HepG2 (cell line): ENCODE results near the gene RAB8A. TPM values are rescaled to one million over a fixed set of nuclear protein-coding genes. Genes with fewer than 3 reads are reported as not detected.

ENCODE experiments used
- ERF ChIP-seq: IDR thresholded peaks from 2 replicates; pipeline ENCODE4 v1.6.1; 2018; ENCODE audit warnings: missing biosample characterization, missing genetic modification reagents
- FOSL2 ChIP-seq: sonication (generic); formaldehyde crosslinking; IDR thresholded peaks from 2 replicates; pipeline ENCODE4 v1.4.0; 2020; ENCODE audit warnings: missing genetic modification reagents
- HMGA1 ChIP-seq: sonication (generic); formaldehyde crosslinking; conservative IDR thresholded peaks from 2 replicates; pipeline ENCODE4 v1.4.0; 2020; ENCODE audit warnings: missing genetic modification reagents
- HNF4G ChIP-seq, 2 experiments: sonication (generic) in 1 of 2; formaldehyde crosslinking in 1 of 2; IDR thresholded peaks; 2 replicates each; pipeline versions ENCODE4 v1.4.0 to v1.6.1; 2011 to 2020; ENCODE audit warnings: borderline replicate concordance in 2 of 2, low read depth in 2 of 2, mild to moderate bottlenecking in 2 of 2, low read length in 1 of 2, missing genetic modification reagents in 1 of 2, moderate library complexity in 1 of 2
- HNRNPL ChIP-seq: fragments of 200-400 bp; formaldehyde crosslinking; IDR thresholded peaks from 2 replicates; pipeline ENCODE4 v1.6.1; 2017; ENCODE audit warnings: mild to moderate bottlenecking, low read depth, low read length
- SMARCC2 ChIP-seq: fragments of 450-650 bp; IDR thresholded peaks from 2 replicates; pipeline ENCODE4 v1.6.1; 2017; ENCODE audit warnings: antibody characterized with exemption, mild to moderate bottlenecking
- SNAPC2 ChIP-seq: sonication (generic); formaldehyde crosslinking; IDR thresholded peaks from 2 replicates; pipeline ENCODE4 v1.8.1; 2022; ENCODE audit warnings: mild to moderate bottlenecking, missing genetic modification reagents
- TMF1 ChIP-seq: sonication (generic); formaldehyde crosslinking; IDR thresholded peaks from 2 replicates; pipeline ENCODE4 v1.8.1; 2022; ENCODE audit warnings: low read depth, missing genetic modification reagents
- ZNF441 ChIP-seq: sonication (generic); formaldehyde crosslinking; IDR thresholded peaks from 2 replicates; pipeline ENCODE4 v1.7.0; 2021; ENCODE audit warnings: missing genetic modification reagents, borderline replicate concordance
- ZNF788 ChIP-seq: sonication (generic); formaldehyde crosslinking; IDR thresholded peaks from 2 replicates; pipeline ENCODE4 v1.5.0; 2020; ENCODE audit warnings: mild to moderate bottlenecking, missing genetic modification reagents, borderline replicate concordance
- polyA plus RNA-seq, 8 experiments: library from polyadenylated mRNA; depleted of rRNA in 3 of 8; stranded (reverse) in 7 of 8; unstranded in 1 of 8; fragments of >200 nt; fragmentation: Illumina TruSeq in 4 of 8; extraction: Trizol in 4 of 8; gene quantifications; 2 replicates each; pipeline versions ENCODE4 v1.2.1 to v1.2.3, GENCODE V29; 2011 to 2016; ENCODE audit warnings: low read depth in 4 of 8, missing spikeins in 1 of 8, mixed read lengths in 1 of 8; ENCODE audit not compliant: insufficient read depth in 1 of 8
- total RNA-seq, 5 experiments: library from RNA; depleted of rRNA; stranded (reverse); fragments of >200 nt; fragmentation: Illumina TruSeq; extraction: Trizol; gene quantifications; 2 replicates each; pipeline ENCODE4 v1.2.3, GENCODE V29; 2016; ENCODE audit warnings: low read depth in 1 of 5
- TF ChIP-seq, protein P1 (sequence below), 2 experiments: sonication (generic) in 1 of 2; formaldehyde crosslinking in 1 of 2; IDR thresholded peaks; 2 replicates each; pipeline versions ENCODE4 v1.6.1 to v1.9.0; 2014 to 2022; ENCODE audit warnings: antibody characterized with exemption in 1 of 2, borderline replicate concordance in 1 of 2, inconsistent platforms in 1 of 2, low read depth in 1 of 2, missing genetic modification reagents in 1 of 2
- TF ChIP-seq, protein P2 (sequence below): sonication (generic); formaldehyde crosslinking; IDR thresholded peaks from one replicate; pipeline ENCODE4 v1.5.1; 2020; ENCODE audit warnings: mild to moderate bottlenecking, missing genetic modification reagents; ENCODE audit errors: not compliant biosample characterization
- TF ChIP-seq, protein P3 (sequence below): sonication (generic); formaldehyde crosslinking; IDR thresholded peaks from 2 replicates; pipeline ENCODE4 v1.5.1; 2020; ENCODE audit warnings: mild to moderate bottlenecking, missing genetic modification reagents, borderline replicate concordance

Gene RAB8A
- total and polyA plus RNA-seq, 2 of the 13 experiments (the other 11 are each of a cell fraction or from before 2014, with no cell fraction given): 36.7 to 45.0 TPM

DNA sequence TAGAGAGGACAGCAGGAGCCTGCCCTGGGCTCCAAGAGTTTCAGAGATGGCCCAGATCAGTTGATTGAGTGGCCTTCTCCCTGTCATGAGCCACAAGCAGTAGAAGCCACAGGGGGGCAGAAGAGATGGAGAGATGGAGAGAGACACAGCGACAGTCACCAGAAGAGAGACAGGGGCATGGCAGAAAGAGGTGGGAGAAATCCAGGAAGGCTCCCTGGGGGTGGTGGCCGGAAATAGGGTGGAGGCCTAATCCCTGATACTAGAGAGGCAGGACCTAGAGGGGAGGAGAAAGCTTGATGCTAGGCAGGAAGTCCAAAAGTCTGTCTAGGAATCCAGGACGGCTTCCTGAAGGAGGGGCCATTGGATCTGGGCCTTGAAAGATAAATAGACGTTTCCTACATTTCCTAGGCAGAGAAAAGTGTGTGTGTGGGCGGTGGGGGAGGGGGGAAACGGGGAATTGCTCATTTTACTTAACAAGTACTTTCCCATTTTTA lies 45.0 kb upstream of the RAB8A start (continued):
- TF ChIP-seq, protein P1, sequence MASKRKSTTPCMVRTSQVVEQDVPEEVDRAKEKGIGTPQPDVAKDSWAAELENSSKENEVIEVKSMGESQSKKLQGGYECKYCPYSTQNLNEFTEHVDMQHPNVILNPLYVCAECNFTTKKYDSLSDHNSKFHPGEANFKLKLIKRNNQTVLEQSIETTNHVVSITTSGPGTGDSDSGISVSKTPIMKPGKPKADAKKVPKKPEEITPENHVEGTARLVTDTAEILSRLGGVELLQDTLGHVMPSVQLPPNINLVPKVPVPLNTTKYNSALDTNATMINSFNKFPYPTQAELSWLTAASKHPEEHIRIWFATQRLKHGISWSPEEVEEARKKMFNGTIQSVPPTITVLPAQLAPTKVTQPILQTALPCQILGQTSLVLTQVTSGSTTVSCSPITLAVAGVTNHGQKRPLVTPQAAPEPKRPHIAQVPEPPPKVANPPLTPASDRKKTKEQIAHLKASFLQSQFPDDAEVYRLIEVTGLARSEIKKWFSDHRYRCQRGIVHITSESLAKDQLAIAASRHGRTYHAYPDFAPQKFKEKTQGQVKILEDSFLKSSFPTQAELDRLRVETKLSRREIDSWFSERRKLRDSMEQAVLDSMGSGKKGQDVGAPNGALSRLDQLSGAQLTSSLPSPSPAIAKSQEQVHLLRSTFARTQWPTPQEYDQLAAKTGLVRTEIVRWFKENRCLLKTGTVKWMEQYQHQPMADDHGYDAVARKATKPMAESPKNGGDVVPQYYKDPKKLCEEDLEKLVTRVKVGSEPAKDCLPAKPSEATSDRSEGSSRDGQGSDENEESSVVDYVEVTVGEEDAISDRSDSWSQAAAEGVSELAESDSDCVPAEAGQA (IDR thresholded peaks at IDR 0.05; ENCODE audit: low read depth): no peak
- TF ChIP-seq, protein P1 (CRISPR knock-in tag; IDR thresholded peaks at IDR 0.05; ENCODE audit: borderline replicate concordance): no peak
- TF ChIP-seq HMGA1 (CRISPR knock-in tag) (no peak), FOSL2 (peak; percentile 24; the same call in 1 of the 2 replicates), ZNF441 (CRISPR knock-in tag) (no peak), TMF1 (CRISPR knock-in tag) (no peak), SNAPC2 (CRISPR knock-in tag) (no peak), ERF (CRISPR knock-in tag) (peak; percentile 36; the same call in 1 of the 2 replicates), HNF4G (IDR thresholded peaks at IDR 0.05; ENCODE audit: borderline replicate concordance, low read depth, low read length) (no peak), HNF4G (CRISPR knock-in tag; IDR thresholded peaks at IDR 0.05; ENCODE audit: borderline replicate concordance, low read depth) (0 out of 2 replicates have a peak, but pooled peaks have one; percentile 27), HNRNPL (no peak), ZNF788 (CRISPR knock-in tag) (no peak), SMARCC2 (no peak)
- TF ChIP-seq, protein P2, sequence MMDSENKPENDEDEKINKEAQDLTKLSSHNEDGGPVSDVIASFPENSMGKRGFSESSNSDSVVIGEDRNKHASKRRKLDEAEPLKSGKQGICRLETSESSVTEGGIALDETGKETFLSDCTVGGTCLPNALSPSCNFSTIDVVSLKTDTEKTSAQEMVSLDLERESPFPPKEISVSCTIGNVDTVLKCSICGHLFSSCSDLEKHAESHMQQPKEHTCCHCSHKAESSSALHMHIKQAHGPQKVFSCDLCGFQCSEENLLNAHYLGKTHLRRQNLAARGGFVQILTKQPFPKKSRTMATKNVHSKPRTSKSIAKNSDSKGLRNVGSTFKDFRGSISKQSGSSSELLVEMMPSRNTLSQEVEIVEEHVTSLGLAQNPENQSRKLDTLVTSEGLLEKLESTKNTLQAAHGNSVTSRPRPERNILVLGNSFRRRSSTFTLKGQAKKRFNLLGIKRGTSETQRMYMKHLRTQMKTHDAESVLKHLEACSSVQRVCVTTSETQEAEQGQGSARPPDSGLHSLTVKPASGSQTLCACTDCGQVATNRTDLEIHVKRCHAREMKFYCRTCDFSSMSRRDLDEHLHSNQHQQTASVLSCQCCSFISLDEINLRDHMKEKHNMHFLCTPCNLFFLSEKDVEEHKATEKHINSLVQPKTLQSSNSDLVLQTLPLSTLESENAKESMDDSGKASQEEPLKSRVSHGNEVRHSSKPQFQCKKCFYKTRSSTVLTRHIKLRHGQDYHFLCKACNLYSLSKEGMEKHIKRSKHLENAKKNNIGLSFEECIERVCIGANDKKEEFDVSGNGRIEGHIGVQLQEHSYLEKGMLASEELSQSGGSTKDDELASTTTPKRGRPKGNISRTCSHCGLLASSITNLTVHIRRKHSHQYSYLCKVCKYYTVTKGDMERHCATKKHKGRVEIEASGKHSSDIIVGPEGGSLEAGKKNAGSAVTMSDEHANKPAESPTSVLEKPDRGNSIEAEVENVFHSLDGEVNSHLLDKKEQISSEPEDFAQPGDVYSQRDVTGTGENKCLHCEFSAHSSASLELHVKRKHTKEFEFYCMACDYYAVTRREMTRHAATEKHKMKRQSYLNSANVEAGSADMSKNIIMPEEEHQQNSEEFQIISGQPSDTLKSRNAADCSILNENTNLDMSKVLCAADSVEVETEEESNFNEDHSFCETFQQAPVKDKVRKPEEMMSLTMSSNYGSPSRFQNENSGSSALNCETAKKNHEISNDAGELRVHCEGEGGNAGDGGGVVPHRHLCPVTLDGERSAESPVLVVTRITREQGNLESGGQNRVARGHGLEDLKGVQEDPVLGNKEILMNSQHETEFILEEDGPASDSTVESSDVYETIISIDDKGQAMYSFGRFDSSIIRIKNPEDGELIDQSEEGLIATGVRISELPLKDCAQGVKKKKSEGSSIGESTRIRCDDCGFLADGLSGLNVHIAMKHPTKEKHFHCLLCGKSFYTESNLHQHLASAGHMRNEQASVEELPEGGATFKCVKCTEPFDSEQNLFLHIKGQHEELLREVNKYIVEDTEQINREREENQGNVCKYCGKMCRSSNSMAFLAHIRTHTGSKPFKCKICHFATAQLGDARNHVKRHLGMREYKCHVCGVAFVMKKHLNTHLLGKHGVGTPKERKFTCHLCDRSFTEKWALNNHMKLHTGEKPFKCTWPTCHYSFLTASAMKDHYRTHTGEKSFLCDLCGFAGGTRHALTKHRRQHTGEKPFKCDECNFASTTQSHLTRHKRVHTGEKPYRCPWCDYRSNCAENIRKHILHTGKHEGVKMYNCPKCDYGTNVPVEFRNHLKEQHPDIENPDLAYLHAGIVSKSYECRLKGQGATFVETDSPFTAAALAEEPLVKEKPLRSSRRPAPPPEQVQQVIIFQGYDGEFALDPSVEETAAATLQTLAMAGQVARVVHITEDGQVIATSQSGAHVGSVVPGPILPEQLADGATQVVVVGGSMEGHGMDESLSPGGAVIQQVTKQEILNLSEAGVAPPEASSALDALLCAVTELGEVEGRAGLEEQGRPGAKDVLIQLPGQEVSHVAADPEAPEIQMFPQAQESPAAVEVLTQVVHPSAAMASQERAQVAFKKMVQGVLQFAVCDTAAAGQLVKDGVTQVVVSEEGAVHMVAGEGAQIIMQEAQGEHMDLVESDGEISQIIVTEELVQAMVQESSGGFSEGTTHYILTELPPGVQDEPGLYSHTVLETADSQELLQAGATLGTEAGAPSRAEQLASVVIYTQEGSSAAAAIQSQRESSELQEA (CRISPR knock-in tag): no peak
- TF ChIP-seq, protein P3, sequence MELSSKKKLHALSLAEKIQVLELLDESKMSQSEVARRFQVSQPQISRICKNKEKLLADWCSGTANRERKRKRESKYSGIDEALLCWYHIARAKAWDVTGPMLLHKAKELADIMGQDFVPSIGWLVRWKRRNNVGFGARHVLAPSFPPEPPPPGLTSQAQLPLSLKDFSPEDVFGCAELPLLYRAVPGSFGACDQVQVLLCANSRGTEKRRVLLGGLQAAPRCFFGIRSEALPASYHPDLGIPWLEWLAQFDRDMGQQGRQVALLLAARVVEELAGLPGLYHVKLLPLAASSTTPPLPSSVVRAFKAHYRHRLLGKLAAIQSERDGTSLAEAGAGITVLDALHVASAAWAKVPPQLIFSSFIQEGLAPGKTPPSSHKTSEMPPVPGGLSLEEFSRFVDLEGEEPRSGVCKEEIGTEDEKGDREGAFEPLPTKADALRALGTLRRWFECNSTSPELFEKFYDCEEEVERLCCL (CRISPR knock-in tag): no peak
